Renal cortical epithelial cell (primary cell): ENCODE data around the gene CPSF3. TPM values are rescaled to one million over a fixed set of nuclear protein-coding genes. Genes with fewer than 3 reads are reported as not detected.
A peak's percentile ranks its signal among the peaks of the same experiment; 100 is the strongest.
"Not testable (repeated sequence)": the region's sequence is repeated elsewhere in the genome, so short reads cannot be mapped to it uniquely, and the experiment has no call there.

ENCODE experiments used
- DNase-seq: peaks from one replicate; pipeline ENCODE4 v3.0.0-alpha.2; 2011; ENCODE audit warnings: low read depth
- total RNA-seq: library from RNA; depleted of rRNA; stranded (reverse); fragments of >200 nt; gene quantifications from 2 replicates; pipeline ENCODE4 v1.2.3, GENCODE V29; 2014

The CPSF3 gene
- total RNA-seq, 1 donor from 2014 or later = 103 TPM

GRCh38 chr2:9394816-9395215, 28.6 kb upstream of the CPSF3 start:
- DNase-seq = no peak

GRCh38 chr2:9397201-9397600, 26.3 kb upstream of the CPSF3 start:
- no peak for DNase-seq

- not testable (repeated sequence) for DNase-seq
These were observed 25.2 kb upstream of the CPSF3 start for GRCh38 chr2:9398251-9398650.

DNA sequence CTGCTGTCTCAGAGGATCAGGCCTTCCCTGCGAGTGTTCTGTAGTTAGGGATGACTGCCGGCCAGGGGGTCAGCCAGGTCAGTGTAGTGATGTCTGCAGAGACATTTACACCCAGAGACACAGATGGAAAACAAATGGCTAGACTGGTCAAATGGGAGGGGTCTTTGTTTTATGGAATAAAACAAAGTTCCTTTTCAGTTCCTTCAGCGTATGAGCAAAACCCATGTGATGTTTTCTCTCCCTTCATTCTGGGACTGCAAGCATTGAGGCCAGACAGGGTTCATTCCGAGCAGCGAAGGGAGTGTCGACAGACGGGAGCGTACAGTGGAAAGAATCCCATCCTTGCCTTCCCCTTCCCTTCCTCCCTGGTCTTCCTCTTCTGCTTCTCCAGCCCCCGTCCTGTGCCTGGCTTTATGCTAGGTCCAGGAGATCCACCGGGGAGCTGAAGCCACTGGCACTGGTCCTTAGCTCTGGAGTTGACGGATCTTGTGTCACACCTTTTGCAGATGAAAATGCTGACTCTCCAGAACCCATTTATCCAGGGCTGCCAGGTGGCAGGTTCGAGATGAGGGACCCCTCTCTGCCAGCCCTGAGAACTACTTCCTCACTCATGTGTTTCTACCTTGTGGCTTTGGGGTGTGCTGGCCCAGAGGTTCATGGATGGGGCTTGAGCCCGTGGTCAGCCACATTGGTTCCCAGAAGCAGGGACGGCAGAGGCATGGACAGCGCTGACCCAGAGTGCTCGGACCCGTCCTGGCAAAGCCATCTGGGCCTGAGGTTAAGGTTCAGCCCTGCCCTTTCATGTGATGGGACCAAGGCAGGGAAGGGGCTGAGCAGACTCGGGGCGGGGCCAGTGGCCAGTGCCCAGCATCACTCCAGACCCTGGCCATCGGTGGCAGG, 24.3 kb upstream of the CPSF3 start:
- DNase-seq = no peak

- DNase-seq = no peak
These were observed 23.0 kb upstream of the CPSF3 start for GRCh38 chr2:9400268-9401058.

DNA sequence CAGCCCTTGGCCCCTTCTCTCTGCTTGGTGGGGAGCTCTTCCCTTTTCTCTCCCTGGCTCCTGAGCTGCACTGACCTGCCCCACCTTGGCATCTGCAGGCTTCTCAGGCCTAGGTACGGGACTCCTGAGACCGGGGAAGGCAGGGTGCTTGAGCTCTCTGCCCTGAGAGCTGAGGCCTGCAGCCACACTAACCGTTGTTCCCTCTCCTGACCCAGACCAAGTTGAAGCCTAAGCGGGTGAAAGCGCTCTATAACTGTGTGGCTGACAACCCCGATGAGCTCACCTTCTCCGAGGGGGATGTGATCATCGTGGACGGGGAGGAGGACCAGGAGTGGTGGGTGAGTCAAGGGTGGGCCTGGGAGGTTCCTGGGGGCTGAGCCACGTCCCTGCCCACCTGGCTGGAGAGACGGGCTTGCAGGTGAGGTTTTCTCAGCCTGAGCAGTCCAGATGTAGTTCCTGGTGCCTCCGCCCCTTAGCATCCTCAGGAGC, 22.4 kb upstream of the CPSF3 start:
- no peak for DNase-seq

- no peak for DNase-seq
These were observed 21.6 kb upstream of the CPSF3 start for GRCh38 chr2:9401646-9402371.

- peak; percentile 36 for DNase-seq
These were observed 19.5 kb upstream of the CPSF3 start for GRCh38 chr2:9403924-9404323.

- DNase-seq = no peak
These were observed 19.0 kb upstream of the CPSF3 start for GRCh38 chr2:9404451-9404850.

- DNase-seq = no peak
These were observed 17.8 kb upstream of the CPSF3 start for GRCh38 chr2:9405636-9406035.

GRCh38 chr2:9406529-9407362, 16.7 kb upstream of the CPSF3 start:
- no peak for DNase-seq

DNA sequence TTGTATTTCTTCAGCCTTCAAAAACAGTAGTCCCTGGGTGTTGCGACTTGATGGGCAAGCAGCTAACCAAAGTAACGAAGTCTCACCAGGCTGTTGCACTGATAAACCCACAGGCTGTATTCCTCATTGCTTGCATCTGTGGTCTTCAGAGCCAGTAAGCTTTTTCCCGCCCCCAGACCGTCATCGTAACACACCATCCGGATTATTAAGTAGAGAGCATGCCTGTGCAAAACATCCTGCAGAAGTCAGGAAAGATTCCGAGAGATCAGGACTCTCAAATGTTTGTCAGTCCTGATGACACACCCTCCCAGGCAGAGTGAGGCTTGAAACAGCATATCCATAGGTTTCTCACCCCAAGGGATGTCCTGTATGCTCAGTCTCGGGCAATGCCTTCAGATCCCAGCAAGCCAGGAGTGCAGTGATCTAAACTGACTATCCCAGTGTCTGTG, 16.1 kb upstream of the CPSF3 start:
- no peak for DNase-seq

DNA sequence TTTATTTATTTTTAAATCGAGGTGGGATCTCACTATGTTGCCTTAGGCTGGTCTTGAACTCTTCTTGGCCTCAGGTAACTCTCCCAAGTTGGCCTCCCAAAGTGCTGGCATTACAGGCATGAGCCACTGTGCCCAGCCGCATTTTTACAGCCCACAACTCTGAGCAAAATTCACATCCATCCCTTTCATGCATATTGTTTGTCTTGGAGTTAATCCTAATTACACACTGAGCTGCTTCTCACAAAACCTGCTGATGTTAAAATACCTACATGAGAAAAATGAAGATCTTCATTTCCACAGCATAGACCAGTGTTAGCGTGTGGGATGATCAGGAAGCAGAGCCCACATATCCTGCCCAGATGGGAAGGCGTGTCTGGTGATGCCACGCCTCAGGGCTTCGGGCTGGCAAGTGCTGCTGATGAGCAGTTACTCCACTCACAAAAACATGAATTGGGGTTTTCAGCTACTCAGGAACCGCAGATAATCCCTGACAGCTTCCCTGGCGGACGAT, 14.8 kb upstream of the CPSF3 start:
- peak; percentile 32 for DNase-seq

- no peak for DNase-seq
These were observed 13.3 kb upstream of the CPSF3 start for GRCh38 chr2:9410108-9410507.

- no peak for DNase-seq
These were observed 10.7 kb upstream of the CPSF3 start for GRCh38 chr2:9412781-9413180.

DNA sequence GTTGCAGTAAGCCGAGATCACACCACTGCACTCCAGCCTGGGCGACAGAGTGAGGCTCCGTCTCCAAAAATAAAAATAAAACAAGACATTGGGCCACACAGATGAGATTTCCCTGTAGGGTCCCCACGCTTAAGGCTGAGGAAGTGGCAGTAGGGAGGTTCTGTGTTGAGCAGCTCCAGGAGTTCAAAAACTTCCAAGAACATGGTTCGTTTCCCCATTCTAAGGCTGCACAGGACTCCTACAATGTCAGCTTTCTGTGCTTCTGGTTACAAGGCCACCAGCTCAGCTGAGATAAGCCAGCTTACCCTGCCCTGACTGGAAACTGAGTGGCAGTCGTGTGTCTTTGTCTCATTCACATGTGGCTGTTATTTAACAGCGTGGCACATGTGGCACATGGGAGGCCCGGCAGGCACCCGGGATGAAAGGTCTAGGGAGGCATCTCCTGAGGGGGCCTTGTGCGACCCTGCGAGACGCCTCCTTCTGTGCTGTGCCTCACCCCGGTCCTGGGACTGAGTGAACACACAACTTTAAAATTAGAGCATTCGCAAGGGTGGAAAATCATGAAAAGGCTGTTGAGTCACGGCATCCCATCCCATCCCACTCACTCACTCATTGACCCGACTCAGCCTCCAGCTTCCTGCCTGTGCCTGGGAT, 7.8 kb upstream of the CPSF3 start:
- DNase-seq = no peak

GRCh38 chr2:9416267-9416961, 7.0 kb upstream of the CPSF3 start:
- DNase-seq = peak; percentile 38

DNA sequence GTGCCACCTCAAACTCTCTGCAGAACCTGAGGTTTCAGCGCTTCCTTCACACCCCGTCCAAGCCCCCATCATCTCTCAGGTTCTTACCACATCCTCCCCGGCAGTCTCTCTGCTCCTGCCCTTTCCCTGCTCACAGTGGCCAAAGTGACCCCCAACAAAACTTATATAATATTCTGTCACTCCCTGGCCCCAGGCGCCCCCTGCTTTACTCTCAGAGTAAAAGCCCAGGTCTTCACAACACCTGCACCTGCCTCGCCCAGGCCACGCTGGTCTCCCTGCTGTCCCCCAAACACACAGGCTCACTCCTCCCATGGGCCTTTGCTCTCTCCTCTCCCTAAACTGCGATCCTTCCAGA, 6.5 kb upstream of the CPSF3 start:
- DNase-seq = no peak

DNA sequence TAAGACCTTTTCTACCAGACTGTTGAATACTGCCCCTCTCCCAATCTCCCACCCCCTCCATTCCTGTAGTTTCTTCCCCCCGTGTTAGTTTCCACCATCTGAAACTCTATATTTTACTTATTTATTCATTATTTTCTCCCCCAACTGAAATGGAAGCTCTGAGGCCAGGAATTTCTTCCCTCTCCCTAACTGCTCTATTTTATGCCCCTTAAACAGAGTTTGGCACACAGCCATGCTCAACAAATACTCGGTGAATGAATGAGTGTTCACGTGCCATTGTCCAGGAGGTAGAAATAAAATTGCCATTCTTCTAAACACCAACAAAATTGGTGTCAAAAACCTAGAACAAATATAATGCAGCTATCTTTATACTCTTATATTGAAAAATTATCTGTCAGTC, 5.7 kb upstream of the CPSF3 start:
- no peak for DNase-seq

DNA sequence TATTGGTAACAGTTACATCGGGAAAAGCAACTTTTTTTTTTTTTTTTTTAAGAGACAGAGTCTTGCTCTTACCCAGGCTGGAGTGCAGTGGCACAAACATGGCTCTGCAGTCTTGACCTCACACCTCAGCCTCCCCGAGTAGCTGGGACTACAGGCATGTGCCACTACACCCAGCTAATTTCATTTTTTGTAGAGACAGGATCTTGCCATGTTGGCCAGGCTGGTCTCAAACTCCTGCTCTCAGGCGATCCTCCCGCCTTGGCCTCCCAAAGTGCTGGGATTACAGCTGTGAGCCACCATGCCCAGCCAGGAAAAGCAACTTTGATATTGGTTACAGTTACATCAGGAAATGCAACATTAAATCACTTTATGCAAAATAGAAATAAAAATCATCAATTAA, 4.7 kb upstream of the CPSF3 start:
- DNase-seq = no peak
